Measurements from ENCODE around the gene CRYL1.

DNA sequence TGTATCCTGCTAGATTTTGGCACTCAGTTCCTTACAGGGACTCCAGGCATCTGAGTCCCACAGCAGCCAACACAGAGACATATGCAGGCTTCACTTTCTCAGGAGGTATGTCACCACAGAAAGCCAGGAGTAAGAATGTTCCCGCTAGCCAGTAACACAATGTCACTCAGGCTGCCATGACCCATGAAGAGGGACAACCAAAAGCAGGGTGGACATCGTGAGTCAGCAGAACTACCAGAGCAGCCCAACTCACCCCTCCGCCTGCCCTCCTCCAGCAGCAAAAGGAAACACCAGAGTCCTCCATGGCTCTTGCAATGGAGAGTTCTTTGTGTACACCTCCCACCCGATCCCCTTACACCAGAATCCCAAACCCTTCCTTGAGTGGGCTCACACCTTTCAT, 95.4 kb downstream of the CRYL1 start:
- TF ChIP-seq, protein P1, sequence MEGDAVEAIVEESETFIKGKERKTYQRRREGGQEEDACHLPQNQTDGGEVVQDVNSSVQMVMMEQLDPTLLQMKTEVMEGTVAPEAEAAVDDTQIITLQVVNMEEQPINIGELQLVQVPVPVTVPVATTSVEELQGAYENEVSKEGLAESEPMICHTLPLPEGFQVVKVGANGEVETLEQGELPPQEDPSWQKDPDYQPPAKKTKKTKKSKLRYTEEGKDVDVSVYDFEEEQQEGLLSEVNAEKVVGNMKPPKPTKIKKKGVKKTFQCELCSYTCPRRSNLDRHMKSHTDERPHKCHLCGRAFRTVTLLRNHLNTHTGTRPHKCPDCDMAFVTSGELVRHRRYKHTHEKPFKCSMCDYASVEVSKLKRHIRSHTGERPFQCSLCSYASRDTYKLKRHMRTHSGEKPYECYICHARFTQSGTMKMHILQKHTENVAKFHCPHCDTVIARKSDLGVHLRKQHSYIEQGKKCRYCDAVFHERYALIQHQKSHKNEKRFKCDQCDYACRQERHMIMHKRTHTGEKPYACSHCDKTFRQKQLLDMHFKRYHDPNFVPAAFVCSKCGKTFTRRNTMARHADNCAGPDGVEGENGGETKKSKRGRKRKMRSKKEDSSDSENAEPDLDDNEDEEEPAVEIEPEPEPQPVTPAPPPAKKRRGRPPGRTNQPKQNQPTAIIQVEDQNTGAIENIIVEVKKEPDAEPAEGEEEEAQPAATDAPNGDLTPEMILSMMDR (conservative IDR thresholded peaks at IDR 0.05; ENCODE audit: low read depth, low read length): no peak
- TF ChIP-seq EZH2 (IDR thresholded peaks at IDR 0.05; ENCODE audit: borderline replicate concordance, low read depth, low read length, poor library complexity, severe bottlenecking): no peak

Data from A673 (cell line).